Liver (tissue), 9 donors: Measurements from ENCODE around the gene POFUT1. TPM values are rescaled to one million over a fixed set of nuclear protein-coding genes. Genes with fewer than 3 reads are reported as not detected.
A peak's percentile ranks its signal among the peaks of the same experiment; 100 is the strongest.

Source experiments
- DNase-seq: peaks from one replicate; pipeline ENCODE4 v3.0.0-alpha.2; 2017; ENCODE audit warnings: low spot score
- H3K27ac ChIP-seq, 2 donors: one replicate each; pipeline ENCODE4 v1.7.0; 2013; ENCODE audit warnings: inconsistent platforms in 2 of 2, low read length in 2 of 2, control low read depth in 1 of 2, low read depth in 1 of 2, mild to moderate bottlenecking in 1 of 2
- H3K27me3 ChIP-seq, 4 donors: one replicate each; pipeline versions ENCODE4 v1.6.1 to v1.7.0; 2013; ENCODE audit warnings: low read length in 3 of 4, inconsistent platforms in 1 of 4, mild to moderate bottlenecking in 1 of 4, moderate library complexity in 1 of 4; ENCODE audit not compliant: control insufficient read depth in 4 of 4, insufficient read depth in 4 of 4
- H3K36me3 ChIP-seq, 4 donors: one replicate each; pipeline versions ENCODE4 v1.6.1 to v1.7.0; 2013; ENCODE audit warnings: low read length in 3 of 4, mild to moderate bottlenecking in 3 of 4, low read depth in 1 of 4, moderate library complexity in 1 of 4; ENCODE audit not compliant: control insufficient read depth in 4 of 4, insufficient read depth in 3 of 4
- H3K4me1 ChIP-seq, 4 donors: one replicate each; pipeline versions ENCODE4 v1.6.1 to v1.7.0; 2013; ENCODE audit warnings: low read length in 3 of 4, mild to moderate bottlenecking in 3 of 4, moderate library complexity in 1 of 4; ENCODE audit not compliant: control insufficient read depth in 4 of 4, insufficient read depth in 4 of 4
- H3K4me3 ChIP-seq, 3 donors: one replicate each; pipeline versions ENCODE4 v1.6.1 to v1.7.0; 2013; ENCODE audit warnings: low read length in 3 of 3, control low read depth in 1 of 3, low read depth in 1 of 3, mild to moderate bottlenecking in 1 of 3
- H3K9ac ChIP-seq, 2 donors: one replicate each; pipeline ENCODE4 v1.7.0; 2013; ENCODE audit warnings: low read length in 2 of 2, mild to moderate bottlenecking in 2 of 2, moderate library complexity in 2 of 2, control low read depth in 1 of 2, low read depth in 1 of 2
- H3K9me3 ChIP-seq, 4 donors: one replicate each; pipeline versions ENCODE4 v1.6.1 to v1.7.0; 2013; ENCODE audit warnings: low read length in 3 of 4; ENCODE audit not compliant: control insufficient read depth in 4 of 4
- ATF3 ChIP-seq: IDR thresholded peaks from 2 replicates; pipeline ENCODE4 v1.6.1; 2016; ENCODE audit warnings: antibody characterized with exemption
- CTCF ChIP-seq: fragments of 150-350 bp; IDR thresholded peaks from 2 replicates; pipeline ENCODE4 v1.5.1; 2017; ENCODE audit warnings: improper control_type of control experiment, low read depth, low read length; ENCODE audit not compliant: missing input control
- EGR1 ChIP-seq, 2 donors: IDR thresholded peaks; 2 replicates each; pipeline ENCODE4 v1.6.1; 2016 to 2018; ENCODE audit warnings: antibody characterized with exemption in 2 of 2, low read depth in 2 of 2
- FOXA2 ChIP-seq: IDR thresholded peaks from 2 replicates; pipeline ENCODE4 v1.6.1; 2016; ENCODE audit warnings: antibody characterized with exemption
- GABPA ChIP-seq, 2 donors: IDR thresholded peaks in 1 of 2; conservative IDR thresholded peaks in 1 of 2; 2 replicates each; pipeline ENCODE4 v1.6.1; 2016; ENCODE audit warnings: antibody characterized with exemption in 2 of 2, mild to moderate bottlenecking in 1 of 2, moderate library complexity in 1 of 2
- HNF4A ChIP-seq, 2 donors: conservative IDR thresholded peaks; 2 replicates each; pipeline ENCODE4 v1.6.1; 2016; ENCODE audit warnings: antibody characterized with exemption in 2 of 2, mild to moderate bottlenecking in 2 of 2
- HNF4G ChIP-seq: IDR thresholded peaks from 2 replicates; pipeline ENCODE4 v1.6.1; 2016; ENCODE audit warnings: antibody characterized with exemption
- JUND ChIP-seq, 2 donors: IDR thresholded peaks; 2 replicates each; pipeline ENCODE4 v1.6.1; 2016; ENCODE audit warnings: antibody characterized with exemption in 2 of 2
- MAX ChIP-seq: IDR thresholded peaks from 2 replicates; pipeline ENCODE4 v1.6.1; 2016; ENCODE audit warnings: antibody characterized with exemption
- NR2F2 ChIP-seq: IDR thresholded peaks from 2 replicates; pipeline ENCODE4 v1.6.1; 2016; ENCODE audit warnings: antibody characterized with exemption
- RAD21 ChIP-seq, 2 donors: IDR thresholded peaks; 2 replicates each; pipeline ENCODE4 v1.6.1; 2016; ENCODE audit warnings: antibody characterized with exemption in 2 of 2, mild to moderate bottlenecking in 2 of 2
- RXRA ChIP-seq, 2 donors: IDR thresholded peaks; 2 replicates each; pipeline ENCODE4 v1.6.1; 2017 to 2018; ENCODE audit warnings: antibody characterized with exemption in 2 of 2, mild to moderate bottlenecking in 1 of 2
- SP1 ChIP-seq: IDR thresholded peaks from 2 replicates; pipeline ENCODE4 v1.6.1; 2018; ENCODE audit warnings: antibody characterized with exemption, mild to moderate bottlenecking
- TAF1 ChIP-seq: conservative IDR thresholded peaks from 2 replicates; pipeline ENCODE4 v1.6.1; 2016; ENCODE audit warnings: antibody characterized with exemption, mild to moderate bottlenecking
- YY1 ChIP-seq: IDR thresholded peaks from 2 replicates; pipeline ENCODE4 v1.6.1; 2016; ENCODE audit warnings: antibody characterized with exemption, mild to moderate bottlenecking
- ZBTB33 ChIP-seq: IDR thresholded peaks from 2 replicates; pipeline ENCODE4 v1.6.1; 2016; ENCODE audit warnings: antibody characterized with exemption
- WGBS: extraction: QIAGEN DNeasy Blood & Tissue Kit; methylation state at CpG from one replicate; pipeline ENCODE4 v1.1.7; 2013; 5-methylcytosine and 5-hydroxymethylcytosine counted together
- polyA plus RNA-seq, 2 donors: library from polyadenylated mRNA; stranded (reverse) in 1 of 2; unstranded in 1 of 2; fragments of 200-250 nt in 1 of 2; fragments of >200 nt in 1 of 2; fragmentation: Nextera tagmentation in 1 of 2; extraction: Ambion mirVana in 1 of 2; gene quantifications; one replicate each; pipeline versions ENCODE4 v1.2.1 to v1.2.3, GENCODE V29; 2013 to 2015
- total RNA-seq, 2 donors: library from RNA; depleted of rRNA; stranded (reverse); fragments of >200 nt; gene quantifications; one replicate each; pipeline ENCODE4 v1.2.3, GENCODE V29; 2014
- donor health status: healthy.
- donor health status: healthy.
- donor health status: healthy.
- donor health status: healthy.
- donor health status: healthy.

Gene POFUT1
- total and polyA plus RNA-seq, 4 donors: 14.6 to 43.3 (median 24.8) TPM

- Histone ChIP-seq H3K9ac (no peak overlapping the region), H3K9me3 (no peaks in the 10 kb centered on the region), H3K27ac (no peak overlapping the region), H3K4me3 (no peak overlapping the region), H3K4me1 (peaks cover 0 to 16% (median 6%) of the 10 kb centered on the region in 4 donors), H3K36me3 (no peaks in the 10 kb centered on the region), H3K27me3 (no peaks in the 10 kb centered on the region)
- TF ChIP-seq ATF3 (no peak), TAF1 (no peak), GABPA (IDR thresholded peaks at IDR 0.05 in 1 of 2, conservative IDR thresholded peaks at IDR 0.05 in 1 of 2) (no peak), JUND (IDR thresholded peaks at IDR 0.05) (no peak), FOXA2 (no peak), MAX (no peak), NR2F2 (no peak), HNF4G (no peak), RXRA (IDR thresholded peaks at IDR 0.05) (no peak), ZBTB33 (no peak), SP1 (no peak), HNF4A (conservative IDR thresholded peaks at IDR 0.05) (no peak), EGR1 (IDR thresholded peaks at IDR 0.05; ENCODE audit: low read depth in 2 of 2) (no peak), YY1 (no peak), CTCF (no peak), RAD21 (IDR thresholded peaks at IDR 0.05) (no peak)
- 95% methylated on average over 9 of the region's 9 CpGs for WGBS
- no peak for DNase-seq
These were observed 18.6 kb upstream of the POFUT1 start for GRCh38 chr20:32189123-32189410.

- TF ChIP-seq HNF4A (conservative IDR thresholded peaks at IDR 0.05) (no peak), RAD21 (IDR thresholded peaks at IDR 0.05) (peak in 1 of 2 donors; percentile 12), YY1 (peak; percentile 22)
- Histone ChIP-seq H3K9me3 (no peaks in the 10 kb centered on the region), H3K27me3 (no peaks in the 10 kb centered on the region), H3K9ac (no peak overlapping the region), H3K36me3 (no peaks in the 10 kb centered on the region), H3K4me3 (peak overlapping the region; percentile 20 to 59 (median 40)), H3K4me1 (peaks cover 0 to 18% (median 8%) of the 10 kb centered on the region in 4 donors), H3K27ac (no peak overlapping the region)
- no peak for DNase-seq
- 13% methylated on average over 88 of the region's 88 CpGs for WGBS
These were observed 17.7 kb upstream of the POFUT1 start for GRCh38 chr20:32189691-32190615.
